Suprapubic skin (tissue), 4 donors: ENCODE measurements around the gene GLP2R. TPM values are rescaled to one million over a fixed set of nuclear protein-coding genes. Genes with fewer than 3 reads are reported as not detected.

Source experiments
- DNase-seq, 2 donors: peaks; one replicate each; pipeline ENCODE4 v3.0.0-alpha.2; 2019; ENCODE audit warnings: low spot score in 2 of 2
- H3K27ac ChIP-seq: fragments of 200-600 bp; sonication (generic); one replicate; pipeline ENCODE4 v1.5.1; 2019
- H3K27me3 ChIP-seq: fragments of 200-600 bp; sonication (generic); one replicate; pipeline ENCODE4 v1.5.1; 2019
- H3K36me3 ChIP-seq: fragments of 200-600 bp; sonication (generic); one replicate; pipeline ENCODE4 v1.5.1; 2019
- H3K4me1 ChIP-seq: fragments of 200-600 bp; sonication (generic); one replicate; pipeline ENCODE4 v1.5.1; 2019
- H3K4me3 ChIP-seq: fragments of 200-600 bp; sonication (generic); one replicate; pipeline ENCODE4 v1.5.1; 2019; ENCODE audit warnings: mild to moderate bottlenecking
- H3K9me3 ChIP-seq: fragments of 200-600 bp; sonication (generic); one replicate; pipeline ENCODE4 v1.5.1; 2019
- EP300 ChIP-seq: sonication (generic); formaldehyde crosslinking; IDR thresholded peaks from one replicate; pipeline ENCODE4 v1.6.1; 2017; ENCODE audit warnings: antibody characterized with exemption
- POLR2A ChIP-seq, 2 donors: fragments of 450-650 bp; IDR thresholded peaks; one replicate each; pipeline ENCODE4 v1.6.1; 2017; ENCODE audit warnings: antibody characterized with exemption in 2 of 2, mild to moderate bottlenecking in 2 of 2, moderate library complexity in 2 of 2
- POLR2AphosphoS5 ChIP-seq, 3 donors: sonication (generic); formaldehyde crosslinking; IDR thresholded peaks; one replicate each; pipeline ENCODE4 v1.6.1; 2017; ENCODE audit warnings: antibody characterized with exemption in 3 of 3
- WGBS: methylation state at CpG from one replicate; pipeline ENCODE4 v1.1.5; 2018; 5-methylcytosine and 5-hydroxymethylcytosine counted together
- total RNA-seq, 4 donors: library from RNA; depleted of rRNA; stranded (reverse); fragments of >200 nt; gene quantifications; one replicate each; pipeline ENCODE4 v1.1.0, GENCODE V29; 2016
- TF ChIP-seq, protein P1 (sequence below), 2 donors: fragments of 200-600 bp in 1 of 2; fragments of 450-650 bp in 1 of 2; sonication (generic) in 1 of 2; IDR thresholded peaks; one replicate each; pipeline ENCODE4 v1.5.1; 2016 to 2019; ENCODE audit warnings: antibody characterized with exemption in 2 of 2, mild to moderate bottlenecking in 1 of 2, moderate library complexity in 1 of 2

The GLP2R gene
- total RNA-seq, 4 donors from 2014 or later: 0.40 to 0.76 (median 0.49) TPM; not detected in 1

DNA sequence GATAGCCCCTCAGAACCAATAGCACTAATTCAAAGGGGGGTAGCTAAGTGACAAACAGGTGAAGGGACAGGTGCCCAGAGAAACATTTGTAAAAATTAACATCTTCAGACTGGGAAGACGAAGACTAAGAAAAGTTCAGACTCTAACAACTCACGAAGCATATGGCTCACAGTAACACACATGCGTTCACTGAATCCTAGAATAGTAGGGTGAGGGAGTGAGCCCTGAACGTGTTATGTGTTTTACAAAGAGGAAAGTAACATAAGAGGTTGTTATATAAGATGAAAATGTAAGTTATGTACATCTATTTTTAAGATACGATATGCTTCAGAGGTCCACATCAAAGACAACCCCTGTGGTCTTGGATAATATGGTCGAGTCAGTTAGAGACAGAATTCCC lies 19.0 kb upstream of the GLP2R start:
- peaks cover 4% of the 10 kb centered on the region for H3K27me3 ChIP-seq
- TF ChIP-seq EP300 (no peak), POLR2A (IDR thresholded peaks at IDR 0.05) (no peak), POLR2AphosphoS5 (IDR thresholded peaks at IDR 0.05) (no peak)
- TF ChIP-seq, protein P1, sequence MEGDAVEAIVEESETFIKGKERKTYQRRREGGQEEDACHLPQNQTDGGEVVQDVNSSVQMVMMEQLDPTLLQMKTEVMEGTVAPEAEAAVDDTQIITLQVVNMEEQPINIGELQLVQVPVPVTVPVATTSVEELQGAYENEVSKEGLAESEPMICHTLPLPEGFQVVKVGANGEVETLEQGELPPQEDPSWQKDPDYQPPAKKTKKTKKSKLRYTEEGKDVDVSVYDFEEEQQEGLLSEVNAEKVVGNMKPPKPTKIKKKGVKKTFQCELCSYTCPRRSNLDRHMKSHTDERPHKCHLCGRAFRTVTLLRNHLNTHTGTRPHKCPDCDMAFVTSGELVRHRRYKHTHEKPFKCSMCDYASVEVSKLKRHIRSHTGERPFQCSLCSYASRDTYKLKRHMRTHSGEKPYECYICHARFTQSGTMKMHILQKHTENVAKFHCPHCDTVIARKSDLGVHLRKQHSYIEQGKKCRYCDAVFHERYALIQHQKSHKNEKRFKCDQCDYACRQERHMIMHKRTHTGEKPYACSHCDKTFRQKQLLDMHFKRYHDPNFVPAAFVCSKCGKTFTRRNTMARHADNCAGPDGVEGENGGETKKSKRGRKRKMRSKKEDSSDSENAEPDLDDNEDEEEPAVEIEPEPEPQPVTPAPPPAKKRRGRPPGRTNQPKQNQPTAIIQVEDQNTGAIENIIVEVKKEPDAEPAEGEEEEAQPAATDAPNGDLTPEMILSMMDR (IDR thresholded peaks at IDR 0.05): no peak
- WGBS: 63% methylated on average over 6 of the region's 6 CpGs

DNA sequence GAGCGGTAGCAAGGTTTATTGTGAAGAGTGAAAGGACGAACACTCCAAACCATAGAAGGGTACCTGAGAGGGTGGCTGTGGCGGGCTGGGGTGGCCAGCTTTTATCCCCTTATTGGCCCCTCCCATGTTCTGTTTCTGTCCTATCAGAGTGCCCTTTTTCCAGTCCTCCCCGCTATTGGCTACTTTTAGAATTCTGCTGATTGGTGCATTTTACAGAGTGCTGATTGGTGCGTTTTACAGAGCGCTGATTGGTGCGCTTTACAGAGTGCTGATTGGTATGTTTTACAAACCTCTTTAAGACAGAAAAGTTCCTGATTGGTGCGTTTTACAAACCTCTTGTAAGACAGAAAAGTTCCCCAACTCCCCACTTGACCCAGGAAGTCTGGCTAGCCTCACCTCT lies 16.3 kb upstream of the GLP2R start:
- peaks cover 4% of the 10 kb centered on the region for H3K27me3 ChIP-seq
- DNase-seq: no peak
- no peak overlapping the region for H3K4me3 ChIP-seq
- H3K36me3 ChIP-seq: no peaks in the 10 kb centered on the region
- TF ChIP-seq, protein P1 (IDR thresholded peaks at IDR 0.05): no peak
- TF ChIP-seq POLR2AphosphoS5 (IDR thresholded peaks at IDR 0.05) (no peak), EP300 (no peak), POLR2A (IDR thresholded peaks at IDR 0.05) (no peak)
- WGBS: 96% methylated on average over 8 of the region's 8 CpGs
- no peaks in the 10 kb centered on the region for H3K4me1 ChIP-seq
- H3K27ac ChIP-seq: no peak overlapping the region
- no peaks in the 10 kb centered on the region for H3K9me3 ChIP-seq

More for the DNA sequence above, 19.0 kb upstream of the GLP2R start:
- Histone ChIP-seq H3K9me3 (no peaks in the 10 kb centered on the region), H3K4me1 (no peaks in the 10 kb centered on the region), H3K4me3 (no peak overlapping the region), H3K36me3 (no peaks in the 10 kb centered on the region), H3K27ac (no peak overlapping the region)
- no peak for DNase-seq

- Histone ChIP-seq H3K36me3 (no peaks in the 10 kb centered on the region), H3K27ac (no peak overlapping the region), H3K27me3 (peaks cover 4% of the 10 kb centered on the region), H3K4me1 (no peaks in the 10 kb centered on the region), H3K4me3 (no peak overlapping the region), H3K9me3 (no peaks in the 10 kb centered on the region)
- 76% methylated on average over 4 of the region's 4 CpGs for WGBS
- no peak for TF ChIP-seq POLR2AphosphoS5 (IDR thresholded peaks at IDR 0.05)
- TF ChIP-seq, protein P1 (IDR thresholded peaks at IDR 0.05): no peak
- no peak for TF ChIP-seq EP300
- no peak for TF ChIP-seq POLR2A (IDR thresholded peaks at IDR 0.05)
- DNase-seq: no peak
Measured at GRCh38 chr17:9810100-9810949, 15.4 kb upstream of the GLP2R start.

GRCh38 chr17:9811086-9811485 lies 14.6 kb upstream of the GLP2R start:
- Histone ChIP-seq H3K27me3 (peaks cover 4% of the 10 kb centered on the region), H3K9me3 (no peaks in the 10 kb centered on the region), H3K27ac (no peak overlapping the region), H3K4me3 (no peak overlapping the region), H3K4me1 (no peaks in the 10 kb centered on the region), H3K36me3 (no peaks in the 10 kb centered on the region)
- TF ChIP-seq POLR2A (IDR thresholded peaks at IDR 0.05) (no peak), EP300 (no peak), POLR2AphosphoS5 (IDR thresholded peaks at IDR 0.05) (no peak)
- TF ChIP-seq, protein P1 (IDR thresholded peaks at IDR 0.05): no peak
- 89% methylated on average over 5 of the region's 5 CpGs for WGBS
- no peak for DNase-seq

DNA sequence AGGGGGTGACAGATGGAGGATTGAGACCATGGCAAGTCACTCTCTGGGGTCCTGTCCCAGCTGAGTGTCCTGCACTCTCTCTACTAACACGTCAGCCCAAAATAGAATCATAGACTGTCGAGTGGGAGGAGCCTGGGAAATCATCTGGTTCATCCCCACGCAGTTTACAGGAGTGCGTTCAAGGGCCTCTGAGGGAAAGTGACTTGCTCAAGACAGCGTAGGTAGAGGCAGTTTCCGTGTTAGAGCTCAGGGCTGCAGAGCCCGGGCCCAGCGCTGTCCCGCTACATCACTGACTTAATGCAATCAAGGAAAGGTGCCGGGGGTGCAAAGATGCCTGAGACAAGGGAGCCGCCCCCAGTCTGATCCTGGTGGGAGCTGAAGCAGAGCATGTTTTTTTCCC lies 14.2 kb upstream of the GLP2R start:
- Histone ChIP-seq H3K4me3 (no peak overlapping the region), H3K4me1 (no peaks in the 10 kb centered on the region), H3K27ac (no peak overlapping the region), H3K27me3 (peaks cover 4% of the 10 kb centered on the region), H3K9me3 (no peaks in the 10 kb centered on the region), H3K36me3 (no peaks in the 10 kb centered on the region)
- no peak for DNase-seq
- 83% methylated on average over 11 of the region's 11 CpGs for WGBS
- TF ChIP-seq POLR2AphosphoS5 (IDR thresholded peaks at IDR 0.05) (no peak), EP300 (no peak), POLR2A (IDR thresholded peaks at IDR 0.05) (no peak)
- TF ChIP-seq, protein P1 (IDR thresholded peaks at IDR 0.05): no peak
